GM12892 (cell line): ENCODE measurements around the gene DOK6. TPM values are rescaled to one million over a fixed set of nuclear protein-coding genes. Genes with fewer than 3 reads are reported as not detected.
"Not testable (repeated sequence)": the region's sequence is repeated elsewhere in the genome, so short reads cannot be mapped to it uniquely, and the experiment has no call there.

Experiments used
- DNase-seq: peaks from one replicate; pipeline ENCODE4 v3.0.0; 2011; ENCODE audit not compliant: insufficient read length
- FAIRE-seq: peaks from 2 replicates; lab custom pipeline; 2011; peaks lifted over from hg19 to GRCh38; lab: Jason Lieb, UNC
- POLR2A ChIP-seq: IDR thresholded peaks from 2 replicates; pipeline ENCODE4 v1.6.1; 2011; ENCODE audit warnings: low read depth, low read length, control low read depth
- POLR2AphosphoS5 ChIP-seq: IDR thresholded peaks from 2 replicates; pipeline ENCODE4 v1.6.1; 2011; ENCODE audit warnings: low read depth, low read length, control low read depth
- TAF1 ChIP-seq: IDR thresholded peaks from 2 replicates; pipeline ENCODE4 v1.6.1; 2011; ENCODE audit warnings: low read depth, mild to moderate bottlenecking, control low read depth, low read length, borderline replicate concordance
- polyA plus RNA-seq: library from polyadenylated mRNA; unstranded; fragments of >200 nt; gene quantifications from one replicate; pipeline ENCODE4 v1.2.1, GENCODE V29; 2012; ENCODE audit warnings: missing spikeins, inconsistent platforms; ENCODE audit not compliant: missing spikeins

Gene DOK6
- polyA plus RNA-seq, result 0.87 TPM

- no peak for TF ChIP-seq TAF1
- TF ChIP-seq POLR2A, result no peak
- no peak for TF ChIP-seq POLR2AphosphoS5
- DNase-seq, result peak; percentile 11
- FAIRE-seq, result no peak
These were observed at the start of gene DOK6 for GRCh38 chr18:69400253-69400975. DOK6 (plus strand) TSS chr18:69400888.

- TF ChIP-seq TAF1 (no peak), POLR2A (no peak), POLR2AphosphoS5 (no peak)
- FAIRE-seq, result no peak
- DNase-seq, result no peak
These were observed 47.7 kb upstream of the DOK6 start for GRCh38 chr18:69353023-69353422.

GRCh38 chr18:69357590-69357989, 43.1 kb upstream of the DOK6 start:
- TF ChIP-seq POLR2AphosphoS5 (no peak), POLR2A (no peak), TAF1 (no peak)
- DNase-seq (no peak), FAIRE-seq (no peak)

DNA sequence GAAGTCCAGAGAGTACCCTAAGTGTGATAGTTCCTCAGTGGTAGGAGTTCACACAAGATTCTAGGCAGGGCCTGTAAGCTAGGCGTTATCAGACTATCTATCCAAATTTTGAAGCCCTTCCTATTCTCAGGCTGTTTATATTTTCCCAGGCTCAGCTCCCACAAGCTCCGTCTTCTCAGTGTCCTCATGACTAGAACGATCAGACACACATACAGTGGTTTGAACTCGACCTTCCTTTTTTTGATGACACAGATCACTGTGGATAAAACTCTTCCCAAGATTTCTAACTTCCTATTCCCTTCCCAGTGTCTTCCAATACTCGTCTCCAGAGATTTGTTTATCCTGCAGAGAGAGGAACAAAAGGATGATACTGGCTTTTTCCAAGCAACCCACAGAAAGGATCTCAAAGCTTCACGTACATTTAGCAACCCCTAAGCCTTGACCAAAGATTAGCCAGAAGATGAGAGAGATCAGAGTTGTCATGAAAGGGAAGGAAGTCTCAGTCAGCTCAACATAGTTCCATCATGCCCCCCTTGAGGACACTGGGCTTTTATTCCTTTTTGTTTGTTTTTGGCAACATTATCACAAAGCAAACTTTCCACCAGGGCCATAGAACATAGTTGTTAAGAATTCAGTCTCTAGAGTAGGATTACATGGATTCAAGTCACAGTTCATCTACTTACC, 42.3 kb upstream of the DOK6 start:
- FAIRE-seq (no peak), DNase-seq (no peak)
- TF ChIP-seq POLR2A (no peak), TAF1 (no peak), POLR2AphosphoS5 (no peak)

GRCh38 chr18:69359768-69360167, 40.9 kb upstream of the DOK6 start:
- DNase-seq, FAIRE-seq: not testable (repeated sequence)

DNA sequence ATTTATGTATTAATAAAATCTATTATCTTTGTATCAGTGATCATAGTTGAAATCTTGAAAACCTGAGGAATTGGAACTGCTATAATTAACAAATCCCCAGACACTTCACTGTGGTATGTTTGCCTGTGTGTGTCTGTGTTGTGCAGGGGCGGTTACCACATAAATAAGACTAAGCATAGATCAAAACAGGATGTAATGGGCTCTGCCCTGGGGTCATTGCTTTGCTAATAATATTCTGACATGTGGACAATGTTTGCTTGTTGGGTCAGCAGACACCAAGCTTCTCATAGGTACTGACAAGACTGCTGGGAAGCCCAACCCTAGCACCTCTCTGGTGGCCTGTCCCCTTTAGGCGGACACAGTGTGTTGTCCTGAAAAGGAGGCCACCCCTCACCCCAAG, 35.8 kb upstream of the DOK6 start:
- DNase-seq, result no peak
- no peak for TF ChIP-seq POLR2A
- TF ChIP-seq TAF1, result no peak
- TF ChIP-seq POLR2AphosphoS5, result no peak
- FAIRE-seq, result no peak

DNA sequence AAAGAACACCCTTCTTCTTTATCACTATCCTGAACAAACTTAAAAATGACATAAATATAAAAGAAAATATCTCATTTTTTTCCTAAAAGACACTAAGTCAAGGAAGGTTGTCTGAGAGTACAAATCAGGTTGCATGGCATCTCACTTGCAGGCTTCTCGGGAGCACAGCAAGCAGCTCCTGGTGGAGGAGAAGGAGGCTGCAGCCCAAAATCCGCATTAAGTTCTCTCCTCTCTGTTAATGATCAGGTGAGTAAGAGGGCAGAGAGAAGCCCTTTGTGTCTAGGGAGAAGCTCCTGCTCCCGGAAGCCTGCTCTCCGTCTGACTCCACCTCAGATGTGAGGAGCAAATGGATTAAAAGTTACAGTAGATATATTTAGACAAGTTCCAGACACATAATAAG, 35.0 kb upstream of the DOK6 start:
- TF ChIP-seq TAF1 (no peak), POLR2AphosphoS5 (no peak), POLR2A (no peak)
- DNase-seq (no peak), FAIRE-seq (no peak)

DNA sequence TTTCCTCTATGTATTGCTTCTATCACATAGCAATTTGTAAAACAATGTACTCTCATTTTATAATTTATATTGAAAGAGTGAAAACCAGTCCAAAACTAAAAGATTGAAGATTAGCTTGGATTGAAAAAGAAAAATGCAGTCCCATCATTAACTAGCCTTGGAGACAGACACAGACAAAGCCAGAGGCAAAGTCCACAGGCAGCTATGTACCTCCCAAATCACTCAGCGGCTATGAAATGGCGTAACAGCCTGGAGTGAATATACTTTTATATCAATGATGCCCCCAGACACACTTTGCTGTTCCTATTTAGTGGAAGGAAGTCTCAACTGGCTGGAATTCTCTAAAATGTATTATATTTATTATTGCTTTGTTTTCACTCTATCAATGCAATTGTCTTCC, 33.6 kb upstream of the DOK6 start:
- TF ChIP-seq POLR2A, result no peak
- no peak for TF ChIP-seq POLR2AphosphoS5
- TF ChIP-seq TAF1, result no peak
- no peak for FAIRE-seq
- no peak for DNase-seq

DNA sequence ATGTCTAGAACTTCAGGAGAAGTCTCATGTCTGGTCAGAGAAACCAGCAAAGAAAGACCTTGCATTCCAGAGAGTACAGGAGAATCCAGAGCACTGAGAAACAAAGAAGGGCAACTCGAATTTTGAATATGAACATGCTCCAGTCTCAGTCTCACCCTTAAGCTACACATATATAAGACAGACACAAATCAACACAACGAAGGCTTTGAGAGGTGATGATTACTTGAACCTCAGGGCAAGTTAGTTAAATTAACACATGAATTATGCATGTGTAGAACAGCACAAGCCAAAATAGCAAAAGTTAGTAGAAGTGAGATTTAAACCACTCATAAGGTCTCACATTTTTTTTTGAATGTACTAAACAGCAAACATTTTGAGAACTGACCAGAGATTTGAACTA, 29.0 kb upstream of the DOK6 start:
- no peak for DNase-seq
- no peak for FAIRE-seq
- TF ChIP-seq POLR2A, result no peak
- TF ChIP-seq POLR2AphosphoS5, result no peak
- no peak for TF ChIP-seq TAF1

- FAIRE-seq, result no peak
- no peak for TF ChIP-seq POLR2A
- no peak for TF ChIP-seq POLR2AphosphoS5
- TF ChIP-seq TAF1, result no peak
- DNase-seq, result no peak
These were observed 20.4 kb upstream of the DOK6 start for GRCh38 chr18:69380324-69380723.

DNA sequence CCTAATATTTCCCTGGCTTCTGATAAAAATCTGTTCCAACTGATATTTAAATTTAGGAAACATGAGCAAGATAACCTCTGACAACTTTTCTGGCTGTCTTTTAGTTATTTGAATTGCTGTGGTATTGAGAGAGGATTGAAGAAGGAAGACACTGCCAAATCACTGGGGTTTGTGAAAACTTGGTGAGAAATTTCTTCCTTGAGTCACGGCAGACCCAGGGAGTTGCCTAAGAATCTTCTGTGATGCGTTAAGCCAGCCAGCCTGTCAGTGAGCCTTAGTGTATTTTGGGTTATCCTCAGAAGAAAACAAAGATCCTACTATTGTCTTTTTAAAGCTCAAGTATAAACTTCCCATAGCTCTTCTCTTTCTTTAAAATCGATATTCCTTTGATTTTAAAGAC, 17.5 kb upstream of the DOK6 start:
- TF ChIP-seq TAF1 (no peak), POLR2AphosphoS5 (no peak), POLR2A (no peak)
- FAIRE-seq, result no peak
- DNase-seq, result no peak

DNA sequence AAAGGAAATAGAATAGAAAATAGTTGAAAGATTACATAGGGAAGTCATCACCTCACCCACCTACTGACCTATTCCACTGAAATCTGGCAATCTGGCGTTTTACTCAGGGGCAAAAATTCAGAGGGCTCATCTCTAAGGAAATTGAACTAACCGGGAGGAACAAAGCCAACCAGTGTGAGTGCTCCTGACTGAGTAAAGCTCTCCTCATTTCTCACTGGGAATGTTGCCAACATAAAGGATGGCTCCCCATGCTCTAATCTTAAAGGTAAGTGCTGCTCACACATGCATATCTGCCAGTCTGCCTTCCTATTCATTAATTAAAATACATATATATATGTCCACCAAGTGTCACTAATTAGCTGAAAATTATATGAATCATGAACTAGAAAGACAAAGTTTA, 13.5 kb upstream of the DOK6 start:
- FAIRE-seq (no peak), DNase-seq (no peak)
- TF ChIP-seq POLR2A (no peak), TAF1 (no peak), POLR2AphosphoS5 (no peak)

- DNase-seq, result no peak
- no peak for FAIRE-seq
- TF ChIP-seq TAF1 (no peak), POLR2AphosphoS5 (no peak), POLR2A (no peak)
These were observed 12.5 kb upstream of the DOK6 start for GRCh38 chr18:69388222-69388621.
